ENCODE measurements around the gene RPS18. TPM values are rescaled to one million over a fixed set of nuclear protein-coding genes. Genes with fewer than 3 reads are reported as not detected.

Gene RPS18
- total RNA-seq, 1 donor, result 10,287 TPM

- DNase-seq (ENCODE audit: low read depth in 2 of 3, low spot score in 2 of 3), result peak in 2 of 3 donors; percentile 62 to 68
These were observed 41.3 kb downstream of the RPS18 start for GRCh38 chr6:33313105-33313708.

GRCh38 chr6:33313709-33314514, 42.0 kb downstream of the RPS18 start, which contains the start of gene TAPBP:
Gene TAPBP (minus strand): TSS chr6:33314078. CDS start chr6:33314041, 37 bp downstream.
- peak; percentile 72 to 91 (median 88) for DNase-seq (ENCODE audit: low read depth in 2 of 3, low spot score in 2 of 3)

GRCh38 chr6:33314515-33314942, 42.7 kb downstream of the RPS18 start:
- DNase-seq (ENCODE audit: low read depth in 2 of 3, low spot score in 2 of 3), result peak; percentile 61 to 77 (median 76)

GRCh38 chr6:33314943-33315792, 43.3 kb downstream of the RPS18 start:
- no peak for DNase-seq (ENCODE audit: low read depth in 2 of 3, low spot score in 2 of 3)

GRCh38 chr6:33315793-33316602, 44.1 kb downstream of the RPS18 start:
- no peak for DNase-seq (ENCODE audit: low read depth in 2 of 3, low spot score in 2 of 3)

- DNase-seq (ENCODE audit: low read depth in 2 of 3, low spot score in 2 of 3), result no peak
These were observed 44.9 kb downstream of the RPS18 start for GRCh38 chr6:33316603-33317418.

- no peak for DNase-seq (ENCODE audit: low read depth in 2 of 3, low spot score in 2 of 3)
These were observed 45.5 kb downstream of the RPS18 start for GRCh38 chr6:33317419-33317668.

- DNase-seq (ENCODE audit: low read depth in 2 of 3, low spot score in 2 of 3), result peak; percentile 93 to 100 (median 99)
These were observed 46.0 kb downstream of the RPS18 start, which contains the start of gene ZBTB22 for GRCh38 chr6:33317669-33318425. Gene ZBTB22 (minus strand): TSS chr6:33317744. CDS start chr6:33316916, 828 bp downstream.

- DNase-seq (ENCODE audit: low read depth in 2 of 3, low spot score in 2 of 3), result no peak
These were observed 46.7 kb downstream of the RPS18 start for GRCh38 chr6:33318426-33319073.

GRCh38 chr6:33319939-33320314, 48.1 kb downstream of the RPS18 start:
- DNase-seq (ENCODE audit: low read depth in 2 of 3, low spot score in 2 of 3), result no peak

- DNase-seq (ENCODE audit: low read depth in 2 of 3, low spot score in 2 of 3), result no peak
These were observed 48.7 kb downstream of the RPS18 start for GRCh38 chr6:33320315-33321181.

- no peak for DNase-seq (ENCODE audit: low read depth in 2 of 3, low spot score in 2 of 3)
These were observed 49.4 kb downstream of the RPS18 start for GRCh38 chr6:33321227-33321626.

GRCh38 chr6:33323623-33323948, 51.7 kb downstream of the RPS18 start:
- no peak for DNase-seq (ENCODE audit: low read depth in 2 of 3, low spot score in 2 of 3)

GRCh38 chr6:33324125-33324524, 52.2 kb downstream of the RPS18 start:
- DNase-seq (ENCODE audit: low read depth in 2 of 3, low spot score in 2 of 3), result peak in 2 of 3 donors; percentile 48 to 58
